GM19438 (cell line): ENCODE results near the gene CLEC4F.

Experiments
- ATAC-seq: cut with Tn5 transposase; IDR thresholded peaks from one replicate; pipeline ENCODE4 v1.9.1; 2021; ENCODE audit warnings: low read depth; ENCODE audit not compliant: unreplicated experiment

CLEC4F gene

GRCh38 chr2:70820499-70820898, at the start of gene CLEC4F:
Gene CLEC4F, minus strand, starts transcription at chr2:70820599. Its CDS starts 76 bp downstream, at chr2:70820523.
- no peak for ATAC-seq

- ATAC-seq = no peak
Measured at GRCh38 chr2:70868970-70869369, 48.6 kb upstream of the CLEC4F start.

- no peak for ATAC-seq
Measured at GRCh38 chr2:70861777-70862625, 41.6 kb upstream of the CLEC4F start.

- ATAC-seq = no peak
Measured at GRCh38 chr2:70855667-70856066, 35.3 kb upstream of the CLEC4F start.

- no peak for ATAC-seq
Measured at GRCh38 chr2:70854411-70854810, 34.0 kb upstream of the CLEC4F start.

GRCh38 chr2:70852824-70853223, 32.4 kb upstream of the CLEC4F start:
- no peak for ATAC-seq

- ATAC-seq = no peak
Measured at GRCh38 chr2:70851704-70852103, 31.3 kb upstream of the CLEC4F start.

- no peak for ATAC-seq
Measured at GRCh38 chr2:70850925-70851324, 30.5 kb upstream of the CLEC4F start.

GRCh38 chr2:70842401-70842800, 22.0 kb upstream of the CLEC4F start:
- no peak for ATAC-seq

- ATAC-seq = no peak
Measured at GRCh38 chr2:70837980-70838925, 17.9 kb upstream of the CLEC4F start.

- ATAC-seq = no peak
Measured at GRCh38 chr2:70835643-70836042, 15.2 kb upstream of the CLEC4F start, which contains the start of gene CD207. Gene CD207, minus strand, starts transcription at chr2:70835816. Its CDS starts 40 bp downstream, at chr2:70835776.

GRCh38 chr2:70834881-70835280, 14.5 kb upstream of the CLEC4F start:
- no peak for ATAC-seq

GRCh38 chr2:70834106-70834505, 13.7 kb upstream of the CLEC4F start:
- no peak for ATAC-seq

- ATAC-seq = no peak
Measured at GRCh38 chr2:70833246-70833645, 12.8 kb upstream of the CLEC4F start.

GRCh38 chr2:70832386-70832785, 12.0 kb upstream of the CLEC4F start:
- no peak for ATAC-seq

- no peak for ATAC-seq
Measured at GRCh38 chr2:70831861-70832260, 11.5 kb upstream of the CLEC4F start.

- ATAC-seq = no peak
Measured at GRCh38 chr2:70830366-70830765, 10.0 kb upstream of the CLEC4F start.

- ATAC-seq = no peak
Measured at GRCh38 chr2:70829916-70830315, 9.5 kb upstream of the CLEC4F start.

- ATAC-seq = no peak
Measured at GRCh38 chr2:70828914-70829824, 8.8 kb upstream of the CLEC4F start.

- ATAC-seq = no peak
Measured at GRCh38 chr2:70828115-70828514, 7.7 kb upstream of the CLEC4F start.
